HG03066 (cell line): ENCODE results near the gene HECA.
A peak's percentile ranks its signal among the peaks of the same experiment; 100 is the strongest.
"Not testable (repeated sequence)": the region's sequence is repeated elsewhere in the genome, so short reads cannot be mapped to it uniquely, and the experiment has no call there.

Experiments used
- ATAC-seq: cut with Tn5 transposase; IDR thresholded peaks from one replicate; pipeline ENCODE4 v1.9.1; 2021; ENCODE audit warnings: low read depth; ENCODE audit not compliant: unreplicated experiment

The HECA gene

GRCh38 chr6:139198529-139199288 is 63.8 kb downstream of the HECA start:
- no peak for ATAC-seq

DNA sequence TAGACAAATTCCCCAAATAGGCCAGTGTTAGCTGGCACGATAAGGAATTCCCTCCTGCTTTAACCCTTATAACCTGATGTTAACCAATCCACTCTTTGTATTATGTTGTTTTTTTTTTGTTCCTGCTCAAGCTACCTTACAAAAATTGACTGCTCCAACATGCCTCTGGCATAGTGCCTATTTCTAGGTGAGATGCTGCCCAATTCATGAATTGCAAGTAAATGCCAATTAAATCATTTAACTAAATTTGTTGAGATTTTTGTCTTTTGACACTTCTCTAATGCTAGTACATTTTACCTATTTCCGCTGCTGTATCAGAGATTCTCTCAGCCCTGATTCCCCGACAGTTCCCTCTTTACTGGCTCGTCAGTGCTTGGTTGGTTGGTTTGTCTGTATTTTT is 66.5 kb downstream of the HECA start:
- ATAC-seq, result no peak

GRCh38 chr6:139204978-139205377 is 70.1 kb downstream of the HECA start:
- no peak for ATAC-seq

GRCh38 chr6:139205843-139206242 is 71.0 kb downstream of the HECA start:
- no peak for ATAC-seq

- ATAC-seq, result not testable (repeated sequence)
Measured at GRCh38 chr6:139210766-139211165, 75.9 kb downstream of the HECA start.

- not testable (repeated sequence) for ATAC-seq
Measured at GRCh38 chr6:139212460-139212859, 77.6 kb downstream of the HECA start.

- ATAC-seq, result peak; percentile 100
Measured at GRCh38 chr6:139219271-139219729, 84.4 kb downstream of the HECA start.

GRCh38 chr6:139219746-139220145 is 84.9 kb downstream of the HECA start:
- peak; percentile 17 for ATAC-seq

DNA sequence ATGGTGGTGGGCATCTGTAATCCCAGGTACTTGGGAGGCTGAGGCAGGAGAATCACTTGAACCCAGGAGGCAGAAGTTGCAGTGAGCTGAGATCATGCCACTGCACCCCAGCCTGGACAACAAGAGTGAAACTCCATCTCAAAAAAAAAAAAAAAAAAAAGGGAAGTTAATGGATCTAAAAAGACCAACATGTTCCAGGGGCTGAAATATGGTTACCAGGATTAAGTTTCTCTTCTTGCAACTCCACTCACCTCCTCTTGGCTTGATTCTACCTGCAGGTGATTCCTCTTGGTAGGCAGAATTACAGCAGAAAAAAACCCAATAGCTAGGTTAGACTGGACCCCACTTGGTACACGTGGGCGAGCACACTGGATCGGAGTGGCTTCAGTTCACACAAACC is 93.5 kb downstream of the HECA start:
- ATAC-seq, result not testable (repeated sequence)
